Stomach (tissue), 9 donors: ENCODE measurements around the gene TMEM229B. TPM values are rescaled to one million over a fixed set of nuclear protein-coding genes. Genes with fewer than 3 reads are reported as not detected.
"Not testable (repeated sequence)": the region's sequence is repeated elsewhere in the genome, so short reads cannot be mapped to it uniquely, and the experiment has no call there.

Experiments used
- DNase-seq, 2 donors: peaks; one replicate each; pipeline versions ENCODE4 v3.0.0 to v3.0.0-alpha.2; 2013 to 2019
- H3K27ac ChIP-seq, 5 donors: fragments of 200-600 bp in 4 of 5; sonication (generic) in 4 of 5; one replicate each; pipeline ENCODE4 v1.5.1; 2013 to 2019; ENCODE audit warnings: mild to moderate bottlenecking in 1 of 5, moderate library complexity in 1 of 5
- H3K27me3 ChIP-seq, 3 donors: fragments of 200-600 bp; sonication (generic); one replicate each; pipeline ENCODE4 v1.5.1; 2017 to 2019; ENCODE audit warnings: mixed run types in 1 of 3
- H3K36me3 ChIP-seq, 4 donors: fragments of 200-600 bp; sonication (generic); 1 replicate in 3 of 4; 2 replicates in 1 of 4; pipeline ENCODE4 v1.5.1; 2016 to 2019
- H3K4me1 ChIP-seq, 4 donors: fragments of 200-600 bp; sonication (generic); one replicate each; pipeline ENCODE4 v1.5.1; 2016 to 2019
- H3K4me3 ChIP-seq, 4 donors: fragments of 200-600 bp; sonication (generic) in 3 of 4; one replicate each; pipeline ENCODE4 v1.5.1; 2016 to 2019; ENCODE audit warnings: mild to moderate bottlenecking in 1 of 4
- H3K9me3 ChIP-seq, 4 donors: fragments of 200-600 bp; sonication (generic); one replicate each; pipeline ENCODE4 v1.5.1; 2016 to 2019
- EP300 ChIP-seq: sonication (generic); formaldehyde crosslinking; IDR thresholded peaks from one replicate; pipeline ENCODE4 v1.6.1; 2017; ENCODE audit warnings: antibody characterized with exemption
- POLR2A ChIP-seq, 4 donors: fragments of 450-650 bp; IDR thresholded peaks; one replicate each; pipeline ENCODE4 v1.6.1; 2016; ENCODE audit warnings: antibody characterized with exemption in 4 of 4, control low read depth in 2 of 4, mild to moderate bottlenecking in 1 of 4, moderate library complexity in 1 of 4
- POLR2AphosphoS5 ChIP-seq, 3 donors: sonication (generic); formaldehyde crosslinking; IDR thresholded peaks; one replicate each; pipeline ENCODE4 v1.6.1; 2016; ENCODE audit warnings: antibody characterized with exemption in 3 of 3
- WGBS, 5 donors: extraction: QIAGEN DNeasy Blood & Tissue Kit in 3 of 5; methylation state at CpG; one replicate each; pipeline versions ENCODE4 v1.1.5 to v1.1.7; 2013 to 2018; 5-methylcytosine and 5-hydroxymethylcytosine counted together
- intact Hi-C: fragments of 100-400 bp; cut with DNase I; formaldehyde crosslinking; loops from one replicate; pipeline ENCODE4 v1.15.1; 2023; ENCODE audit warnings: low total_unique reads
- polyA plus RNA-seq, 3 donors: library from polyadenylated mRNA; stranded (reverse); fragments of 200-250 nt; gene quantifications; one replicate each; pipeline ENCODE4 v1.2.3, GENCODE V29; 2013
- total RNA-seq, 5 donors: library from RNA; depleted of rRNA; stranded (reverse); fragments of >200 nt; gene quantifications; one replicate each; pipeline versions ENCODE4 v1.1.0 to v1.2.3, GENCODE V29; 2014 to 2016
- TF ChIP-seq, protein P1 (sequence below), 7 experiments: fragments of 450-650 bp in 4 of 7; fragments of 200-600 bp in 3 of 7; sonication (generic) in 3 of 7; IDR thresholded peaks; one replicate each; pipeline ENCODE4 v1.5.1; 2016 to 2019; ENCODE audit warnings: antibody characterized with exemption in 7 of 7, control low read depth in 2 of 7, mild to moderate bottlenecking in 1 of 7
- donor health status: healthy with polysubstance abuse.
- donor health status: Bipolar disorder and iron deficiency.
- donor health status: healthy.

The TMEM229B gene
- total and polyA plus RNA-seq, 8 donors = 0.14 to 15.6 (median 1.4) TPM; not detected in 1

GRCh38 chr14:67459336-67459735 is 29.2 kb downstream of the TMEM229B start:
- TF ChIP-seq POLR2AphosphoS5 (IDR thresholded peaks at IDR 0.05) = no peak
- TF ChIP-seq EP300 = no peak
- TF ChIP-seq, protein P1, sequence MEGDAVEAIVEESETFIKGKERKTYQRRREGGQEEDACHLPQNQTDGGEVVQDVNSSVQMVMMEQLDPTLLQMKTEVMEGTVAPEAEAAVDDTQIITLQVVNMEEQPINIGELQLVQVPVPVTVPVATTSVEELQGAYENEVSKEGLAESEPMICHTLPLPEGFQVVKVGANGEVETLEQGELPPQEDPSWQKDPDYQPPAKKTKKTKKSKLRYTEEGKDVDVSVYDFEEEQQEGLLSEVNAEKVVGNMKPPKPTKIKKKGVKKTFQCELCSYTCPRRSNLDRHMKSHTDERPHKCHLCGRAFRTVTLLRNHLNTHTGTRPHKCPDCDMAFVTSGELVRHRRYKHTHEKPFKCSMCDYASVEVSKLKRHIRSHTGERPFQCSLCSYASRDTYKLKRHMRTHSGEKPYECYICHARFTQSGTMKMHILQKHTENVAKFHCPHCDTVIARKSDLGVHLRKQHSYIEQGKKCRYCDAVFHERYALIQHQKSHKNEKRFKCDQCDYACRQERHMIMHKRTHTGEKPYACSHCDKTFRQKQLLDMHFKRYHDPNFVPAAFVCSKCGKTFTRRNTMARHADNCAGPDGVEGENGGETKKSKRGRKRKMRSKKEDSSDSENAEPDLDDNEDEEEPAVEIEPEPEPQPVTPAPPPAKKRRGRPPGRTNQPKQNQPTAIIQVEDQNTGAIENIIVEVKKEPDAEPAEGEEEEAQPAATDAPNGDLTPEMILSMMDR (IDR thresholded peaks at IDR 0.05) = no peak
- TF ChIP-seq POLR2A (IDR thresholded peaks at IDR 0.05) = no peak
- Histone ChIP-seq H3K4me3 (no peak overlapping the region), H3K27me3 (peaks cover 0 to 6% (median 0%) of the 10 kb centered on the region in 3 donors), H3K4me1 (no peaks in the 10 kb centered on the region), H3K36me3 (no peaks in the 10 kb centered on the region), H3K9me3 (no peaks in the 10 kb centered on the region), H3K27ac (no peak overlapping the region)
- intact Hi-C loops = no loop called here
- DNase-seq = no peak
- 78 to 88% (median 81%) methylated on average over 5 of the region's 5 CpGs for WGBS, 5 donors

GRCh38 chr14:67457782-67458181 is 30.7 kb downstream of the TMEM229B start:
- Histone ChIP-seq H3K27me3 (peaks cover 0 to 6% (median 0%) of the 10 kb centered on the region in 3 donors), H3K36me3 (no peaks in the 10 kb centered on the region), H3K4me3 (no peak overlapping the region), H3K27ac (no peak overlapping the region), H3K4me1 (no peaks in the 10 kb centered on the region), H3K9me3 (no peaks in the 10 kb centered on the region)
- peak; percentile 31 to 57 for DNase-seq
- intact Hi-C loops = no loop called here
- TF ChIP-seq POLR2A (IDR thresholded peaks at IDR 0.05) (no peak), EP300 (no peak), POLR2AphosphoS5 (IDR thresholded peaks at IDR 0.05) (no peak)
- TF ChIP-seq, protein P1 (IDR thresholded peaks at IDR 0.05) = no peak
- 14 to 47% (median 28%) methylated on average over 1 to 6 of the region's 6 CpGs for WGBS, 5 donors

GRCh38 chr14:67456732-67457131 is 31.8 kb downstream of the TMEM229B start:
- 82 to 96% (median 90%) methylated on average over 5 of the region's 5 CpGs for WGBS, 5 donors
- intact Hi-C loops = no loop called here

GRCh38 chr14:67453575-67454300 is 34.8 kb downstream of the TMEM229B start:
- H3K27me3 ChIP-seq = peaks cover 0 to 6% (median 0%) of the 10 kb centered on the region in 3 donors
- H3K4me3 ChIP-seq = no peak overlapping the region
- no peaks in the 10 kb centered on the region for H3K9me3 ChIP-seq
- no peaks in the 10 kb centered on the region for H3K4me1 ChIP-seq
- H3K27ac ChIP-seq = no peak overlapping the region
- H3K36me3 ChIP-seq = no peaks in the 10 kb centered on the region
- 83 to 92% (median 91%) methylated on average over 5 of the region's 5 CpGs for WGBS, 5 donors
- intact Hi-C loops = no loop called here
- no peak for DNase-seq
- TF ChIP-seq POLR2AphosphoS5 (IDR thresholded peaks at IDR 0.05) (no peak), POLR2A (IDR thresholded peaks at IDR 0.05) (no peak), EP300 (no peak)
- TF ChIP-seq, protein P1 (IDR thresholded peaks at IDR 0.05) = no peak

More at GRCh38 chr14:67456732-67457131, 31.8 kb downstream of the TMEM229B start:
- TF ChIP-seq POLR2AphosphoS5 (IDR thresholded peaks at IDR 0.05) = no peak
- TF ChIP-seq, protein P1 (IDR thresholded peaks at IDR 0.05) = no peak
- no peak for TF ChIP-seq POLR2A (IDR thresholded peaks at IDR 0.05)
- TF ChIP-seq EP300 = no peak
- Histone ChIP-seq H3K27me3 (peaks cover 0 to 6% (median 0%) of the 10 kb centered on the region in 3 donors), H3K9me3 (no peaks in the 10 kb centered on the region), H3K4me3 (no peak overlapping the region), H3K27ac (no peak overlapping the region), H3K36me3 (no peaks in the 10 kb centered on the region), H3K4me1 (no peaks in the 10 kb centered on the region)
- no peak for DNase-seq

DNA sequence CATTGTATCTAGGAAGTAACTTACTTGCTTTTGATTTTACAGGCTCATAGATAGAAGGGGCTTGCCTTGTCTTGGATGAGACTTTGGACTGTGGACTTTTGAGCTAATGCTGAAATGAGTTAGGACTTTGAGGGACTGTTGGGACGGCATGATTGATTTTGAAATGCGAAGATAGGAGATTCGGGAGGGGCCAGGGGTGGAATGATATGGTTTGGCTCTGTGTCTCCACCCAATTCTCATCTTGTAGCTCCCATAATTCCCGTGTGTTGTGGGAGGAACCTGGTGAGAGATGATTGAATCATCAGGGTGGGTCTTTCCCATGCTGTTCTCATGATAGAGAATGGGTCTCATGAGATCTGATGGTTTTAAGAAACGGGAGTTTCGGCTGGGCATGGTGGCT is 36.9 kb downstream of the TMEM229B start:
- H3K4me3 ChIP-seq, H3K9me3 ChIP-seq, H3K27ac ChIP-seq, H3K27me3 ChIP-seq, H3K4me1 ChIP-seq, H3K36me3 ChIP-seq, DNase-seq, intact Hi-C loops: not testable (repeated sequence)
- 73 to 85% (median 78%) methylated on average over 6 of the region's 6 CpGs for WGBS, 5 donors
